HG03175 (cell line): ENCODE results near the gene BCL7C.
"Not testable (repeated sequence)": the region's sequence is repeated elsewhere in the genome, so short reads cannot be mapped to it uniquely, and the experiment has no call there.

ENCODE experiments used
- ATAC-seq: cut with Tn5 transposase; IDR thresholded peaks from one replicate; pipeline ENCODE4 v1.9.1; 2021; ENCODE audit warnings: mild to moderate bottlenecking, moderate library complexity; ENCODE audit not compliant: unreplicated experiment

BCL7C gene

DNA sequence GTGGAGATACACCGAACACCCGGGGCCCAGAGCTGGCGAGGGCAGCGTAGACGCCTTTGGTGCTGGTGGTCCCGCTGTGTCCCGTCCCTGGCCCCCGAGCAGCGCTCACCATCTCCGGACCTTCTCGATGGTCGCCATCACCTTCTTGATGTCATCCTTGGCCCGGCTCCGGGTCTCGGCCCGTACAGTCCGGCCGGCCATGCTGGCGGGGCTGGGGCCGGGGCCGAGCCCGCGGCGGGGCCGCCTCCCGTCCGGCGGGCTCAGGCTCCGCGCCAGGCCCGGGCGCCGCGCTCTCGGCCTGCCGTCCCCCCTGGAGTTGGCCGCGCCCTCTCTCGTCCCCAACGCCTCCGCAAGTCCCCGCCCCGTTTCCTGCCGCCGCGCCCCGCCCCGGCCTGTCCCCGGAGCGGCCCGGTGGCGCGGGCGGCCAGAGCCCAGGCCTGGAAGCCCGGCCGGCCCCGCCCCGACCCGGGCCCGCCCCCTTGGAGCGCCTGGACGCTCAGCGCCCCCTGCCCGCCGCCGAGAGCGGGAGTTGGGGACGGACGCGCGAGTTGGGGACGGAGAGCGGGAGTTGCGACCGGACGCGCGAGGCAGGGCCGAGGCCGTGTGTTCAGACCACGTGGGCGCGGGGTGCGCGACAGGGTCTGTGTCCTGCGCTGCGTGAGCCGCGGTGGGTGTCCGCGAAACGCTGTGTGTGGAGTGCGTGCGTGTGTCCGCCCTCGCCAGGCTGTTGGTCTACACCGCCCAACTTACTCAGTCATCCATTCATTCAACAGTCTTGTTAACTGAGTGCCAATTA lies at the start of gene BCL7C:
BCL7C (minus strand) TSS at position 334 of the 796 bp plus-strand sequence; CDS start at position 201, 133 bp downstream.
- ATAC-seq = peak; percentile 69

- ATAC-seq = no peak
Measured at GRCh38 chr16:30942426-30942806, 48.5 kb upstream of the BCL7C start.

- ATAC-seq = peak; percentile 96
Measured at GRCh38 chr16:30941600-30942425, 47.9 kb upstream of the BCL7C start.

- ATAC-seq = not testable (repeated sequence)
Measured at GRCh38 chr16:30939571-30939970, 45.7 kb upstream of the BCL7C start.

DNA sequence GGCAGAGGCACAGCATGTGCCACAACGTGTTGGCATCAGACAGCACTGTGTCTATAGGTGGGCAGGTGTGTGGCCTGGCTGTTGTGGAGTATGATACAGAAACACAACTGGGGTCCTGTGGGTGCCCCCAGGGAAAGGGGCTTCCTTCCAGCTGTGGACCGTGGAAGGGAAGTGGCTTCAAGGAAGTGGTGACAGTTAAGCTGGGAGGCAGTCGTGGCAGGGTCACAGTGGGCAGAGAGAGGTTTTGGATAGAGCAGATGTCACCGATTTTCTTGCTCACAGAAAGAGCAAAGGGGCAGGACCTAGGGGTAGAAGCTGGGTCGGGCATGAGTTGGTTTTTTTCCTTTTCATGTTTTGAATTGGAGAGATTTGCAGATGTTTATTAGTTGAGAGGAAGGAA lies 43.8 kb upstream of the BCL7C start:
- ATAC-seq = no peak

DNA sequence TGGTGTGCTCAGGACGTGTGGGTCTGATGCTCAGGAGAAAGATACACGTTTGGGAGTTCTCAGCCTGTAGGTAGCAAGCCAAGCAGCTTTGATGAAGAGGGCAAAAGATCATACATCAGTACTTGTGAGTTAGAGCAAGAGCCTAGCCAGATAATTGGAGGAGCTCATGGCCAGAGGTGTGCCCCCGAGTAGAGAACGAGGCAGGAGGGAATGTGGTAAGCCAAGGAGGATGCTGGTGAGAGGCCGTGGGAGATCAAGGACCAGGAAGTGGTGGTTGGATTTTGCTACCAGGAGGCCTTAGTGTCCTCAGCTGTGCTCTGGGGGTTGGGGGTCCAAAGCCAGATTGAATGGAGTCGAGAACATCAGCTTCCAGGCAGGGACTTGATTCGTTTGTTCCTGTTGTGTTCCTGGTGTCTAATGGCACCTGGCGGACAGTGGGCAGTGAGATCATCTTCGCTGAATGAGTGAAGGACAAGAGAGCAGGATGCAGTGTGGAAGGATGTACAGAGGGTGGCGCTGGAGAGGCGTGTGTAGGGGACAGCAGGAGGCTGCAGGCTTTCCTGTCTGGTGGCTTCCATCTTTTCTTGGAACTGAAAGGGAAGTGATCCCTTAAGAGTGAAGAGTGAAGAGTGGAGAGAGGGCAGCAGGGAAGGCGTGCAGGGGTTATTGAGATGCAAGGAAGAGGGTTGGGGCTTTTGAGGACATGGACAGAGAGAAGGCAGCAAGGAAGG lies 41.1 kb upstream of the BCL7C start:
- no peak for ATAC-seq

- ATAC-seq = no peak
Measured at GRCh38 chr16:30931068-30931650, 37.3 kb upstream of the BCL7C start.

DNA sequence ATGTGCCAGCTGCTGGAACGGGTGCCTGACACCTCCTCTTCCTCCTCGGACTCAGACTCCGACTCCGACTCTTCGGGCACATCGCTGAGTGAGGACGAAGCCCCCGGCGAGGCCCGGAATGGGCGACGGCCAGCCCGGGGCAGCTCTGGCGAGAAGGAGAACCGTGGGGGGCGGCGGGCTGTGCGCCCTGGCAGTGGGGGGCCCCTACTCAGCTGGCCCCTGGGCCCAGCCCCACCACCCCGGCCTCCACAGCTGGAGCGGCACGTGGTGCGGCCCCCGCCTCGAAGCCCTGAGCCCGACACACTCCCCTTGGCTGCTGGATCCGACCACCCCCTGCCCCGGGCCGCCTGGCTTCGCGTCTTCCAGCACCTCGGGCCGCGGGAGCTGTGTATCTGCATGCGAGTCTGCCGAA lies 36.3 kb upstream of the BCL7C start:
- no peak for ATAC-seq

DNA sequence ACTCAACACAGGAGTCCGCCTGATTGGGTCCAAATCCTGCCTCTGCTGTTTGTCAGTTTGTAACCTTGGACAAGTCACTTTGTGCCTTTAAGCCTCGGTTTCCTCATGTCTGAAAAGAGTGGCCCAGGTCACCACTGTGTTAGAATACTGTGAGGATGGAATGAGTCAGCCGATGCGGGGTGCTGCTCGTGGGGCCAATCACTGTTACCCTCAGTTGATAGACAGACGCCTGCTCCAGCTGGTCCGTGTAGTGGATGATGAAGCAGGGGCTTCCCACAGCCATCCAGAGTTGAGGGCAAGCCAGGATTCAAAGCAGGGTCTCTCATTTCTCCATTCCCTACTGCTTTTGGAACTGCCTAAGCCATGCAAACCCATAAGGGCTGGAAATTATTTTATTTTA lies 35.3 kb upstream of the BCL7C start:
- no peak for ATAC-seq

DNA sequence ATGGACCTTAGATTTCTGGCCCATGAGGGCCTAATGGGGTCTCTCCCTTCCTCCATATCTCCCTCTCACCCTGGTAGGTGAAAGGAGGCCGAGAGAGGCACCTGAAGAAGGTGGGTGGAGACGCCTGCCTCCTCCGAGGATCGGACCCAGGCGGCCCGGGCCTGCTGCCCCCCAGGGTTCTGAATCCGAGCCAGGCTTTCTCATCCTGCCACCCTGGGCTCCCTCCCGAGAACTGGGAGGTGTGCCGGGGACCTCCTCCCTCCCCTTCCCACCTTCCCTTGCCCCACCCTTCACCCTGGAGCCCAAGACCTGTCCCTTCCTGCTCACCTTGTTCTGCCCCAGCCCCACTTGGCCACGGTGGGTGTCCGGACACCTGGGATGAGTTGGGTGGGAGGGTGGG lies 34.5 kb upstream of the BCL7C start:
- ATAC-seq = no peak

DNA sequence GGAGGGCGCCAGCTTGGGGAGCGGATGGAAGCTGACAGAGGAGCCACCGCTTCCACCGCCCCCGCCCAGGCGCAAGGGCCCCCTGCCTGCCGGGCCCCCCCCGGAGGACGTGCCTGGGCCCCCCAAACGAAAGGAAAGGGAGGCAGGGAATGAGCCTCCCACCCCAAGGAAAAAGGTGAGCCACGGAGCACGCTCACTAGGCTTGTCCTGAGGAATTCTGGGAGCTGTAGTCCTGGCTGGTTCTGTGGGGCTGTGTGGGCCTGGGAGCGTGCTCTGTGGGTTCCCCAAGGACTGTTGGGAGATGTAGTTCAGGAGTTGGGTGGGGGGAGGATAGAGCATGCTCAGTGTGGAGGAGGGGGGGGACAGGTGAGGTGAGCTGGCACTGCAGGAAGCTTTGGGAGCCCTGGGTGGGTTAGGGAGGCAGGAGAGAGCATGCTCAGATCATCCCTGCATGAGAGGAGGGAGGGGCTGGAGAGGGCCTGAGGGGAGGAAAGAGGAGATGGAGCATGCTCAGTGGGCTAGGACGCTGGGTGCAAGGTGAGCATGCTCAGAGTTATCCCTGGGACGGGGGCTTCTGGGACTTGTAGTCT lies 34.0 kb upstream of the BCL7C start:
- no peak for ATAC-seq

DNA sequence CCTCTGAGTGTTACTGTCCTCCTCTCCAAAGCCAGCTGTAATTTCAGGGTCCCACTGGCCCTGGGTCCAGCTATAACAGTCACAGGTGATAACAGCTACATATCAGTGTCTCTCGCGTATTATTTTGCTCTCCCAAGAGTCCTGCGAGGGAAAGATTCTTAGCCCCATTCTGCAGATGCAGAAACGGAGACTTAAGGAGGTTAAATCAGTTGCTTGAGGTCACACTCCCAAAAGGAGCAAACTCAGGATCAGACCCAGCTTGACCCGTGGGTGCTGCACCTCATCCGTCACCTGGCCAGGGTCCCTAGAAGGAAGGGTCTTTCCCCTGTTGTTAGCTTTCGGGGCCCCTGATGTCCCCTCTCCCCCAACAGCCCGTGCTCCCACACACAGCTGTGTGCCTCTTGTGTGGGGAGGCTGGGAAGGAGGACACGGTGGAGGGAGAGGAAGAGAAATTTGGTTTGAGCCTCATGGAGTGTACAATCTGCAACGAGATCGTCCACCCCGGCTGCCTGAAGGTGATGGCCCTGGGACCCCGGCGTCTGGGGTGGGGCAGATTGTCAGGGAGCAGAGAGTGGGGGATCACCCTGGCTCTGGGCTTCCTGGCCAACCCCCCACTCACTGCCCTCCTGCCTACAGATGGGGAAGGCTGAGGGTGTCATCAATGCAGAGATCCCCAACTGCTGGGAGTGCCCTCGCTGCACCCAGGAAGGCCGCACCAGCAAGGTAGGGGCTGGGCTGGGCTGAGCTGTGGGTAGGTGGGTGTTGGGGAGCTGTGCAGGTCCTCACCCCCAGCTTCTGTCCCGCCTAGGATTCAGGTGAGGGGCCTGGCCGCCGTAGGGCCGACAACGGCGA lies 33.3 kb upstream of the BCL7C start:
- ATAC-seq = no peak

DNA sequence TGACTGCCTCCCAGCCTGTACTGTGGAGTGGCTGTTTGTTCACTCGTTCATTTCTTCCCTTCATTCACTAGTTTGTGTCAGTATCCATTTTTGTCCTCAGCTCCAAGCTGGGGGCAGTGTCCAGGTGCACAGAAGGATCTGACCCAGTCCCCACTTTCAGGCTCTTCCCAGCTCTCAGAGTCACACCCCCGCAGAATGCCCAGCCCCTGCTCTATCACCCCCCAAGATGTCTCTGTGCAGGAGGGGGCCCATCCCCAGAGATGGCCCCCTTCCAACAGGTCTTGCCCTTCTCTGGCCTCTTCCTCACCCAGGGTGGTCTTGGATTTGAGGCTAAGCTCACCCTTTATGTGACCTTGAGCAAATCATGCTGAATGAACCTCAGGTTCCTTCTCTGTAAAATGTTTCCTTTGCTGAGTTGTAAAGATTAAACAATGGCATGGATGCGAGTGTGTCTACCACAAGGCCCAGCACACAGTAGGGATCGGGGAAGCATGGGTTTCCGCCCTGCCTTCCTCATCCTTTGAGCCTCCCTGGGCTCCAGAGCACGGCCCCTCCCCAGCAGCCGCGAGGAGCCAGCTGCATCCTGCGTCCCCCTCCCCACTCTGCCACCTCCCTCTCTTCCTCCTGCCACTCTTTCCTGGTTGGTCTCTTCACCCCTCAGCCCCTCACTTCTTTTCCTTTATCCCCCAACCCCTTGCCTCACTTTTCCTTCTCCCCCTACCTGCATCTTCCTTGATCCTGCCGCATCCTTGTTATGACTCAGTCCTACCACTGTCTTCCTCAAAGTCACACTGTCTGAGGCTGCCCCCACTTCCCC lies 32.3 kb upstream of the BCL7C start:
- ATAC-seq = no peak

DNA sequence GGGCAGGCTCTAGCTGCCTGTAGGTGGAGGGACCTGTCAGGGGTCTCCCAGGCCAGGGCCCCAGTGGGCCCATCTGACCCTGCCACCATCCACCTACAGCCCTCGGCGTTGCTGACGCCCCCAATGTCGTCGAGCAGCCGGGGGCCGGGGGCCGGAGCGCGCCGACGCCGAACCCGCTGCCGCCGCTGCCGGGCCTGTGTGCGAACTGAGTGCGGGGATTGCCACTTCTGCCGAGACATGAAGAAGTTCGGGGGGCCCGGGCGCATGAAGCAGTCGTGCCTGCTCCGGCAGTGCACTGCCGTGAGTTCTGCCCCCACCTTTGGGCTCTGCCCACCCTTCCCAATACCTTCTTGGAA lies 31.7 kb upstream of the BCL7C start:
- no peak for ATAC-seq

DNA sequence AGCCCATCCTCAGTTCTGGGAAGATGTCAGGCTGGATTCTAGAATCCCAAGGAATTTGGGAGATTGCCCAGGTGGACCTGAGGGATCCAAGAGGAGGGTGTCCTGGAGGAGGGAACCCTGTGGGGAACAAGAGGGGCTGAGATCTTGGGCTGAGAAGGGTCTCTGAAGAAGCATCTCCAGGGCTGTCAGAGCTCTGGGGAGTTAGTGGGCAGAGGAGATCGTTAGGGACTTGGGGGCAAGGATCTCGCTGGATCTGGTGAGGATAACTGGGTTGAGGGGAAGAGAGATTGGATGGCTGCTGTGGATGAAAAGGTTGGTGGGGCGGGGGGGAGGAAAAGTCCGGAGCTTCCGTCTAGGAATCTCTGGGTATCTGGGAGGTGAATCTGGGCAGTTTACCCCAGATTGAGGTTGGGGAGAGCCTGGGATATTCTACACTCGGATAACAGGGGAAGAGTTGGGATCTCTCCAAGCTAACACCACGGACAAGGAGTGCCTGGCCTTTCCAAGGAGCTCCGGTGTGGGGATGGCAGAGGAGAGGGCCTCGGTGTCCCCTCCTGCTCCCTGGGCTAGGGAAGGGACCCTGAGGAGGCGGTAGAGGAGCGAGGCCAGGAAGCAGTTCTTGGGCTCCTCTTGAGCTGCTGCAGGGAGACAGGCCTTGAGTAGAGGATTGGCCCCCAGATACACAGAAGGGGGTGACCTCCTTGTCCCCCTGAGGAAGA lies 31.2 kb upstream of the BCL7C start:
- no peak for ATAC-seq

- no peak for ATAC-seq
Measured at GRCh38 chr16:30924076-30924912, 30.4 kb upstream of the BCL7C start.

DNA sequence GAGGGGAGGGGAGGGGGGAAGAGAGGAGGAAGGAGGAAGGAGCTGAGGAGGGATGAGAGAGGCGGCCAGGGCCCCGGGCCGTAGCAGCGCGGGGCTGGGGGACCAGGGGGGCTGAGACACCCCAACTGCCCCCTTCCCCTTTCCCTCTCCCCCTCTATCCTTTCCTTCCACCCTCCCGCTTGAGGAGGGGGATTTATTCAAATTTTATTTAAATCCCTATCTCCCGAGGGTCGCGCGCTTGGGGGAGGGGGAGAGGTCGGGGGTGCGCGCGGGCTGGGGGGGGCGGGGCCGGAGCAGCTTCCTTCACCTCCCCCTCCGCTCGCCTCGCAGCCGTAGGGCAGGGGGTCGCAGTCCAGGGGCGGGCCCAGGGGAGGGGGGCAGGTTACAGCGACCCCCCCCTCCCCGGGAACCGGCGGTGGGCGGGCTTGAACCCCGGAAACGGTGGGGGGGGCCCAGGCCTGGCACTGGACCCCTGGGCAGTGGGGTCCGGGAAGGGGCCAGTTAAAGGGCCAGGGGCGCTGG lies 29.7 kb upstream of the BCL7C start, which contains the start of gene FBXL19:
FBXL19 (plus strand) TSS at position 19 of the 522 bp plus-strand sequence. CDS start 2,183 bp downstream, outside the sequence.
- no peak for ATAC-seq
